ENCODE results near the gene RIPK1. TPM values are rescaled to one million over a fixed set of nuclear protein-coding genes. Genes with fewer than 3 reads are reported as not detected.
"Not testable (repeated sequence)": the region's sequence is repeated elsewhere in the genome, so short reads cannot be mapped to it uniquely, and the experiment has no call there.

The RIPK1 gene
- total RNA-seq, 1 donor from 2014 or later, result 6.2 TPM

- intact Hi-C loops (cut with micrococcal nuclease), result no loop called here
- no peak overlapping the region for H3K4me3 ChIP-seq
- H3K9me3 ChIP-seq (replicated peaks), result no peaks in the 10 kb centered on the region
- DNase-seq, result no peak
- H3K27me3 ChIP-seq (ENCODE audit: low read depth), result no peaks in the 10 kb centered on the region
- H3K36me3 ChIP-seq, result peaks cover 36% of the 10 kb centered on the region
- TF ChIP-seq CTCF (IDR thresholded peaks at IDR 0.05; ENCODE audit: borderline replicate concordance), result no peak
- H3K27ac ChIP-seq (replicated peaks), result no peak overlapping the region
- H3K4me1 ChIP-seq, result peaks cover 38% of the 10 kb centered on the region
Observed at GRCh38 chr6:3075772-3076113, 7.4 kb downstream of the RIPK1 start.

- DNase-seq, result no peak
- intact Hi-C loops (cut with micrococcal nuclease), result no loop called here
- H3K36me3 ChIP-seq, result peaks cover 42% of the 10 kb centered on the region
- no peak for TF ChIP-seq CTCF (IDR thresholded peaks at IDR 0.05; ENCODE audit: borderline replicate concordance)
- H3K27ac ChIP-seq (replicated peaks), result no peak overlapping the region
- H3K4me3 ChIP-seq, result no peak overlapping the region
- H3K9me3 ChIP-seq (replicated peaks), result no peaks in the 10 kb centered on the region
- H3K4me1 ChIP-seq, result peaks cover 34% of the 10 kb centered on the region
- no peaks in the 10 kb centered on the region for H3K27me3 ChIP-seq (ENCODE audit: low read depth)
Observed at GRCh38 chr6:3076320-3076719, 8.0 kb downstream of the RIPK1 start.

- peaks cover 51% of the 10 kb centered on the region for H3K36me3 ChIP-seq
- H3K4me1 ChIP-seq, result peaks cover 28% of the 10 kb centered on the region
- H3K9me3 ChIP-seq (replicated peaks), result no peaks in the 10 kb centered on the region
- H3K27ac ChIP-seq (replicated peaks), result no peak overlapping the region
- no peak for TF ChIP-seq CTCF (IDR thresholded peaks at IDR 0.05; ENCODE audit: borderline replicate concordance)
- no peaks in the 10 kb centered on the region for H3K27me3 ChIP-seq (ENCODE audit: low read depth)
- no peak overlapping the region for H3K4me3 ChIP-seq
- no peak for DNase-seq
- intact Hi-C loops (cut with micrococcal nuclease), result no loop called here
Observed at GRCh38 chr6:3077430-3077829, 9.1 kb downstream of the RIPK1 start.

- H3K27me3 ChIP-seq (ENCODE audit: low read depth); DNase-seq; H3K9me3 ChIP-seq (replicated peaks); H3K27ac ChIP-seq (replicated peaks); H3K4me3 ChIP-seq; intact Hi-C loops (cut with micrococcal nuclease): not testable (repeated sequence)
- Histone ChIP-seq H3K36me3 (peaks cover 66% of the 10 kb centered on the region), H3K4me1 (peaks cover 23% of the 10 kb centered on the region)
Observed at GRCh38 chr6:3078952-3079351, 10.7 kb downstream of the RIPK1 start.

DNA sequence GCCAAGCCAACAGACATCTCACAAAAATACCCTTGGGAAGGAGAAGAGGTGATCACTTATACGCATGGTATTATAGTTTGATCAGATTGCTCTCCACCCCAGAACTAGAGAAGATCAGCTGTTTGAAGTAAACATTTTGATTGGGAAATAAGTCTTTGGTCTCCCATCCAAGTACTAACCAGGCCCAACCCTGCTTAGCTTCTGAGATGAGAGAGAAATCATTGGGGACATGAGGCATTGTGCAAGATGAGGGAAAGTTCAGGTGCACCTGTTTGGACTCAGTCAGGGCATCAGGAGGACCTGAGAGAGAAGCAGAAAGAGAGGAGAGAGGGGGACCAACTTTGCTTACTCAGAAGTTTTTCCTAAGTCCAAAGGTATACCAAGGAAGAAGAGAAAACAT is 11.4 kb downstream of the RIPK1 start:
- no peak for TF ChIP-seq CTCF (IDR thresholded peaks at IDR 0.05; ENCODE audit: borderline replicate concordance)
- H3K9me3 ChIP-seq (replicated peaks), result no peaks in the 10 kb centered on the region
- H3K4me1 ChIP-seq, result peaks cover 18% of the 10 kb centered on the region
- DNase-seq, result no peak
- no peak overlapping the region for H3K27ac ChIP-seq (replicated peaks)
- no peaks in the 10 kb centered on the region for H3K27me3 ChIP-seq (ENCODE audit: low read depth)
- no peak overlapping the region for H3K4me3 ChIP-seq
- H3K36me3 ChIP-seq, result peaks cover 71% of the 10 kb centered on the region
- intact Hi-C loops (cut with micrococcal nuclease), result no loop called here

- intact Hi-C loops (cut with micrococcal nuclease), result no loop called here
- Histone ChIP-seq H3K4me3 (no peak overlapping the region), H3K27ac (replicated peaks) (peak overlapping the region; percentile 14), H3K4me1 (peaks cover 7% of the 10 kb centered on the region), H3K27me3 (ENCODE audit: low read depth) (no peaks in the 10 kb centered on the region), H3K36me3 (peaks cover 93% of the 10 kb centered on the region), H3K9me3 (replicated peaks) (no peaks in the 10 kb centered on the region)
- peak; percentile 30 for DNase-seq
- no peak for TF ChIP-seq CTCF (IDR thresholded peaks at IDR 0.05; ENCODE audit: borderline replicate concordance)
Observed at GRCh38 chr6:3081960-3082359, 13.7 kb downstream of the RIPK1 start.

Measured in left ventricle myocardium inferior (tissue), 1 donor.